ENCODE results near the gene AFG3L2. TPM values are rescaled to one million over a fixed set of nuclear protein-coding genes. Genes with fewer than 3 reads are reported as not detected.
A peak's percentile ranks its signal among the peaks of the same experiment; 100 is the strongest.

AFG3L2 gene
- total RNA-seq, 1 experiment from 2014 or later, result 66.7 TPM

GRCh38 chr18:12329125-12329698 lies 47.8 kb downstream of the AFG3L2 start:
- Histone ChIP-seq H3K4me2 (ENCODE audit: low read length) (no peak overlapping the region), H2AFZ (ENCODE audit: low read depth, low read length, poor library complexity, severe bottlenecking) (no peak overlapping the region), H3K27ac (ENCODE audit: low read depth, low read length) (no peak overlapping the region), H3K36me3 (ENCODE audit: control insufficient read depth in 1 of 2, insufficient read depth in 2 of 2, low read length in 2 of 2) (peaks cover 15 to 43% of the 10 kb centered on the region in 2 experiments; a peak in 3 of 4 replicates), H3K9ac (ENCODE audit: low read length) (no peak overlapping the region), H3K9me2 (ENCODE audit: insufficient read depth) (no peaks in the 10 kb centered on the region), H3K27me3 (ENCODE audit: insufficient read depth, low read length) (no peaks in the 10 kb centered on the region), H3K9me3 (ENCODE audit: control insufficient read depth in 1 of 2, insufficient read depth in 1 of 2, low read depth in 1 of 2, low read length in 2 of 2) (no peaks in the 10 kb centered on the region), H4K20me1 (ENCODE audit: insufficient read depth) (no peaks in the 10 kb centered on the region), H3K79me2 (ENCODE audit: insufficient read depth, low read length) (peaks cover 24% of the 10 kb centered on the region), H3K4me3 (replicated peaks in 1 of 2; ENCODE audit: low read depth in 1 of 2, low read length in 2 of 2) (no peak overlapping the region), H3K4me1 (ENCODE audit: control insufficient read depth in 1 of 2, insufficient read depth in 2 of 2, low read length in 2 of 2) (peaks cover 0 to 7% of the 10 kb centered on the region in 2 experiments; a peak in 1 of 4 replicates)
- POLR2A ChIA-PET, result no interaction called here
- DNase-seq (ENCODE audit: low read depth, low spot score), result no peak
- CTCF ChIA-PET, result interaction anchor here (1.3 to 2.5 kb wide), 4 partner anchors 11 to 605 kb away, joined by 3 to 29 read pairs (median 14); no protein-coding TSS in a partner anchor
- TF ChIP-seq EZH2 (IDR thresholded peaks at IDR 0.05) (no peak), ZBTB33 (IDR thresholded peaks at IDR 0.05; ENCODE audit: extremely low read depth, insufficient replicate concordance, low read length) (no peak), ZNF274 (IDR thresholded peaks at IDR 0.05; ENCODE audit: low read depth, low read length) (no peak), TCF7L2 (IDR thresholded peaks at IDR 0.05; ENCODE audit: borderline replicate concordance, extremely low read depth, insufficient read depth, insufficient read length) (no peak), YY1 (IDR thresholded peaks at IDR 0.05; ENCODE audit: extremely low read depth, insufficient replicate concordance, low read depth, low read length) (no peak), SP1 (IDR thresholded peaks at IDR 0.05; ENCODE audit: low read depth) (no peak), EGR1 (IDR thresholded peaks at IDR 0.05; ENCODE audit: low read depth) (no peak), RAD21 (IDR thresholded peaks at IDR 0.05; ENCODE audit: low read depth) (no peak), POLR2AphosphoS5 (IDR thresholded peaks at IDR 0.05; ENCODE audit: low read depth, low read length) (no peak), SIN3A (IDR thresholded peaks at IDR 0.05; ENCODE audit: low read depth) (no peak), CBX3 (IDR thresholded peaks at IDR 0.05; ENCODE audit: low read depth) (no peak), POLR2A (IDR thresholded peaks at IDR 0.05; ENCODE audit: borderline replicate concordance, extremely low read depth, insufficient read depth, insufficient read length) (no peak), EZH2phosphoT487 (IDR thresholded peaks at IDR 0.05; ENCODE audit: borderline replicate concordance) (no peak), FOSL1 (IDR thresholded peaks at IDR 0.05; ENCODE audit: low read depth) (no peak), ELF1 (IDR thresholded peaks at IDR 0.05; ENCODE audit: borderline replicate concordance, low read depth) (no peak), ZFX (IDR thresholded peaks at IDR 0.05) (no peak), JUND (IDR thresholded peaks at IDR 0.05) (no peak), SRF (IDR thresholded peaks at IDR 0.05; ENCODE audit: low read depth) (no peak)
- TF ChIP-seq, protein P1, sequence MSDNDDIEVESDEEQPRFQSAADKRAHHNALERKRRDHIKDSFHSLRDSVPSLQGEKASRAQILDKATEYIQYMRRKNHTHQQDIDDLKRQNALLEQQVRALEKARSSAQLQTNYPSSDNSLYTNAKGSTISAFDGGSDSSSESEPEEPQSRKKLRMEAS (IDR thresholded peaks at IDR 0.05), result no peak
- TF ChIP-seq, protein P2, sequence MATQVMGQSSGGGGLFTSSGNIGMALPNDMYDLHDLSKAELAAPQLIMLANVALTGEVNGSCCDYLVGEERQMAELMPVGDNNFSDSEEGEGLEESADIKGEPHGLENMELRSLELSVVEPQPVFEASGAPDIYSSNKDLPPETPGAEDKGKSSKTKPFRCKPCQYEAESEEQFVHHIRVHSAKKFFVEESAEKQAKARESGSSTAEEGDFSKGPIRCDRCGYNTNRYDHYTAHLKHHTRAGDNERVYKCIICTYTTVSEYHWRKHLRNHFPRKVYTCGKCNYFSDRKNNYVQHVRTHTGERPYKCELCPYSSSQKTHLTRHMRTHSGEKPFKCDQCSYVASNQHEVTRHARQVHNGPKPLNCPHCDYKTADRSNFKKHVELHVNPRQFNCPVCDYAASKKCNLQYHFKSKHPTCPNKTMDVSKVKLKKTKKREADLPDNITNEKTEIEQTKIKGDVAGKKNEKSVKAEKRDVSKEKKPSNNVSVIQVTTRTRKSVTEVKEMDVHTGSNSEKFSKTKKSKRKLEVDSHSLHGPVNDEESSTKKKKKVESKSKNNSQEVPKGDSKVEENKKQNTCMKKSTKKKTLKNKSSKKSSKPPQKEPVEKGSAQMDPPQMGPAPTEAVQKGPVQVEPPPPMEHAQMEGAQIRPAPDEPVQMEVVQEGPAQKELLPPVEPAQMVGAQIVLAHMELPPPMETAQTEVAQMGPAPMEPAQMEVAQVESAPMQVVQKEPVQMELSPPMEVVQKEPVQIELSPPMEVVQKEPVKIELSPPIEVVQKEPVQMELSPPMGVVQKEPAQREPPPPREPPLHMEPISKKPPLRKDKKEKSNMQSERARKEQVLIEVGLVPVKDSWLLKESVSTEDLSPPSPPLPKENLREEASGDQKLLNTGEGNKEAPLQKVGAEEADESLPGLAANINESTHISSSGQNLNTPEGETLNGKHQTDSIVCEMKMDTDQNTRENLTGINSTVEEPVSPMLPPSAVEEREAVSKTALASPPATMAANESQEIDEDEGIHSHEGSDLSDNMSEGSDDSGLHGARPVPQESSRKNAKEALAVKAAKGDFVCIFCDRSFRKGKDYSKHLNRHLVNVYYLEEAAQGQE (IDR thresholded peaks at IDR 0.05; ENCODE audit: low read depth), result no peak
- ATAC-seq, result no peak
- RAD21 ChIA-PET (ENCODE audit: low non-redundant PET in 1 of 2, low total read pairs in 2 of 2, uncharacterized antibody in 2 of 2, unreplicated experiment in 2 of 2), result no interaction called here
- TSS peak; percentile 54 for BruUV-seq (replicated peaks)
- intact Hi-C loops (cut with micrococcal nuclease), result loop anchor here (5.0 kb wide), 1 partner anchor 333 kb away; no protein-coding TSS in a partner anchor

Measured in HCT116 (cell line).